MM.1S (cell line): ENCODE results near the gene CMIP.

Experiments
- EZH2phosphoT487 ChIP-seq: fragments of 300-600 bp; sonication (generic); IDR thresholded peaks from 2 replicates; pipeline ENCODE4 v1.6.1; 2018; ENCODE audit warnings: antibody characterized with exemption, low read length
- TF ChIP-seq, protein P1 (sequence below): fragments of 300-600 bp; sonication (generic); IDR thresholded peaks from 2 replicates; pipeline ENCODE4 v1.5.1; 2016; ENCODE audit warnings: antibody characterized with exemption, low read length, mixed read lengths

GRCh38 chr16:81610144-81610842, 165.7 kb downstream of the CMIP start:
- TF ChIP-seq, protein P1, sequence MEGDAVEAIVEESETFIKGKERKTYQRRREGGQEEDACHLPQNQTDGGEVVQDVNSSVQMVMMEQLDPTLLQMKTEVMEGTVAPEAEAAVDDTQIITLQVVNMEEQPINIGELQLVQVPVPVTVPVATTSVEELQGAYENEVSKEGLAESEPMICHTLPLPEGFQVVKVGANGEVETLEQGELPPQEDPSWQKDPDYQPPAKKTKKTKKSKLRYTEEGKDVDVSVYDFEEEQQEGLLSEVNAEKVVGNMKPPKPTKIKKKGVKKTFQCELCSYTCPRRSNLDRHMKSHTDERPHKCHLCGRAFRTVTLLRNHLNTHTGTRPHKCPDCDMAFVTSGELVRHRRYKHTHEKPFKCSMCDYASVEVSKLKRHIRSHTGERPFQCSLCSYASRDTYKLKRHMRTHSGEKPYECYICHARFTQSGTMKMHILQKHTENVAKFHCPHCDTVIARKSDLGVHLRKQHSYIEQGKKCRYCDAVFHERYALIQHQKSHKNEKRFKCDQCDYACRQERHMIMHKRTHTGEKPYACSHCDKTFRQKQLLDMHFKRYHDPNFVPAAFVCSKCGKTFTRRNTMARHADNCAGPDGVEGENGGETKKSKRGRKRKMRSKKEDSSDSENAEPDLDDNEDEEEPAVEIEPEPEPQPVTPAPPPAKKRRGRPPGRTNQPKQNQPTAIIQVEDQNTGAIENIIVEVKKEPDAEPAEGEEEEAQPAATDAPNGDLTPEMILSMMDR, result no peak
- TF ChIP-seq EZH2phosphoT487, result no peak
